Tibial artery (tissue), 4 donors: ENCODE results near the gene ETHE1.

Experiments used
- DNase-seq, 2 donors: peaks; one replicate each; pipeline ENCODE4 v3.0.0-alpha.2; 2019
- H3K27ac ChIP-seq, 2 donors: fragments of 200-600 bp; sonication (generic) in 1 of 2; 1 replicate in 1 of 2; 2 replicates in 1 of 2; pipeline ENCODE4 v1.5.1; 2018 to 2019; ENCODE audit warnings: mild to moderate bottlenecking in 1 of 2
- H3K27me3 ChIP-seq, 2 donors: fragments of 200-600 bp; sonication (generic) in 1 of 2; one replicate each; pipeline versions ENCODE4 v1.5.1 to v1.6.0; 2016 to 2019
- H3K36me3 ChIP-seq, 3 donors: fragments of 200-600 bp; sonication (generic) in 2 of 3; one replicate each; pipeline ENCODE4 v1.5.1; 2016 to 2019; ENCODE audit warnings: mild to moderate bottlenecking in 2 of 3
- H3K4me1 ChIP-seq, 4 donors: fragments of 200-600 bp; sonication (generic) in 2 of 4; 1 replicate in 3 of 4; 2 replicates in 1 of 4; pipeline ENCODE4 v1.5.1; 2016 to 2019
- H3K4me3 ChIP-seq, 2 donors: fragments of 200-600 bp; sonication (generic) in 1 of 2; 1 replicate in 1 of 2; 2 replicates in 1 of 2; pipeline ENCODE4 v1.5.1; 2018 to 2019; ENCODE audit warnings: mild to moderate bottlenecking in 2 of 2
- H3K9me3 ChIP-seq, 3 donors: fragments of 200-600 bp; sonication (generic) in 1 of 3; one replicate each; pipeline ENCODE4 v1.5.1; 2016 to 2019
- CTCF ChIP-seq, 2 experiments: fragments of 200-600 bp in 1 of 2; fragments of 450-650 bp in 1 of 2; IDR thresholded peaks; one replicate each; pipeline ENCODE4 v1.5.1; 2017 to 2019; ENCODE audit warnings: antibody characterized with exemption in 2 of 2, mild to moderate bottlenecking in 1 of 2, moderate library complexity in 1 of 2
- intact Hi-C: fragments of 100-400 bp; cut with DNase I; formaldehyde crosslinking; loops from one replicate; pipeline ENCODE4 v1.15.0; 2023; ENCODE audit warnings: low total_unique reads

Gene ETHE1

GRCh38 chr19:43483281-43483680 lies 43.7 kb downstream of the ETHE1 start:
- peaks cover 0 to 25% (median 0%) of the 10 kb centered on the region in 3 donors for H3K36me3 ChIP-seq
- no peak overlapping the region for H3K4me3 ChIP-seq
- H3K27ac ChIP-seq, result no peak overlapping the region
- intact Hi-C loops, result no loop called here
- H3K4me1 ChIP-seq, result no peaks in the 10 kb centered on the region
- no peak for TF ChIP-seq CTCF (IDR thresholded peaks at IDR 0.05)
- H3K9me3 ChIP-seq, result no peaks in the 10 kb centered on the region
- H3K27me3 ChIP-seq, result no peaks in the 10 kb centered on the region
- no peak for DNase-seq

GRCh38 chr19:43482193-43482592 lies 44.8 kb downstream of the ETHE1 start:
- TF ChIP-seq CTCF (IDR thresholded peaks at IDR 0.05), result no peak
- intact Hi-C loops, result no loop called here
- peaks cover 0 to 33% (median 0%) of the 10 kb centered on the region in 3 donors for H3K36me3 ChIP-seq
- H3K27me3 ChIP-seq, result no peaks in the 10 kb centered on the region
- no peaks in the 10 kb centered on the region for H3K4me1 ChIP-seq
- H3K4me3 ChIP-seq, result no peak overlapping the region
- H3K9me3 ChIP-seq, result no peaks in the 10 kb centered on the region
- no peak overlapping the region for H3K27ac ChIP-seq
- no peak for DNase-seq

DNA sequence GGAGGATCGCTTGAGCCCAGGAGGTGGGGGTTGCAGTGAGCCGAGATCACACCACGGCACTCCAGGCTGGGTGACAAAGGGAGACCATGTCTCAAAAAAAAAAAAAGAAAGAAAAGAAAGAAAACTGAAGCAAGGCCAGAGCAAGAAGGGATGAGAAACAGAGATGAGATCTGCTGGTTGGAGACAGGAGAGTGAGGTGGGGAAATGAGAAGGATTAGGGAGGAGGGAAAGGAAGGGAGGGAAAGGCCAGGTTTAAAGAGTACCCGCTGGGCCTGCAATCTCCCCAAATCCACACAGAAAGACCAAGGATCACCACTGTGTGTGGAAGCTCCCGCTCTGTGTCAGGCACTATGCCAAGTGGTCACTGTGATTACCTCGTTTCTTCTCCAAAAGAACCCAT lies 45.3 kb downstream of the ETHE1 start:
- H3K4me3 ChIP-seq, result no peak overlapping the region
- no peak for TF ChIP-seq CTCF (IDR thresholded peaks at IDR 0.05)
- H3K36me3 ChIP-seq, result peaks cover 0 to 33% (median 0%) of the 10 kb centered on the region in 3 donors
- no peak for DNase-seq
- H3K27me3 ChIP-seq, result no peaks in the 10 kb centered on the region
- H3K4me1 ChIP-seq, result no peaks in the 10 kb centered on the region
- no peaks in the 10 kb centered on the region for H3K9me3 ChIP-seq
- intact Hi-C loops, result no loop called here
- no peak overlapping the region for H3K27ac ChIP-seq

DNA sequence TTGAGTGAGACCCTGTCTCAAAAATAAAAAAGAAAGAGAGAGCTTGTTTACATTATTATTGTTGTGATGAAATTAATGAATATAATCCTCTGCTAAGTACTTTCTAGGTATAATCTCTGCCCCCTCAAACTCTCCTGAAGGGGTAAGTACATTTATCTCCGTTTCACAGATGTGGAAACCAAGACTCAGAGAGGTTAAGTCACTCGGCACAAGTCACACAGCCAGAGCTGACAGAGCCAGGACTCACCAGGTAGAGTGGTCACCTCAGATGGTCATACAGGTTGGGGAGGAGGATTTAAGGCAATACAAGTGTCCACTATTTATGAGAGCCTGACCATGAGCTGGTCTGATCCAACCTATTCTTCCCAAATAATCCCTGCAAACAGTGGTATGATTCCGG lies 46.4 kb downstream of the ETHE1 start:
- intact Hi-C loops, result no loop called here
- Histone ChIP-seq H3K4me1 (peaks cover 0 to 9% (median under 1%) of the 10 kb centered on the region in 4 donors), H3K27ac (no peak overlapping the region), H3K27me3 (no peaks in the 10 kb centered on the region), H3K4me3 (no peak overlapping the region), H3K9me3 (no peaks in the 10 kb centered on the region), H3K36me3 (peaks cover 0 to 33% (median 0%) of the 10 kb centered on the region in 3 donors)
- no peak for DNase-seq
- TF ChIP-seq CTCF (IDR thresholded peaks at IDR 0.05), result no peak

DNA sequence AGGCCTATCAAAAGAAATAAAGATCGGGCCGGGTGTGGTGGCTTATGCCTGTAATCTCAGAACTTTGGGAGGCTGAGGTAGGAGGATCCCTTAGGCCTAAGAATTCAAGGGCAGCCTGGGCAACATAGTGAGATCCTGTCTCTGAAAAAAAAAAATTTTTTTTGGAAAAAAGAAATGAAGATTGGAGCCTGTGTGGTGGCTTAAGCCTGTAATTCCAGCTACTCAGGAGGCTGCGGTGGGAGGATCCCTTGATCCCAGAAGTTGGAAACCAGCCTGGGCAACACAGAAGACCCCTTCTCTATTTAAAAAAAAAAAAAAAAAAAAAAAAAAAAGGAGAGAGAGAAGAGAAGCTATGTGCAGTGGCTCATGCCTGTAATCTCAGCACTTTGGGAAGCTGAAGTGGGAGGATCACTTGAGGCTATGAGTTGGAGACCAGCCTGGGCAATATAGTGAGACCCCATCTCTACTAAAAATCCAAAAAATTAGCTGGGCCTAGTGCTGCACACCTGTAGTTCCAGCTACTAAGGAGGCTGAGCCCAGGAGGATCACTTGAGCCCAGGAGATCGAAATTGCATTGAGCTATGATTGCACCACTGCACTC lies 46.9 kb downstream of the ETHE1 start:
- Histone ChIP-seq H3K36me3 (peaks cover 0 to 33% (median 0%) of the 10 kb centered on the region in 3 donors), H3K27ac (no peak overlapping the region)

More for the DNA sequence above, 46.9 kb downstream of the ETHE1 start:
- Histone ChIP-seq H3K4me1 (peaks cover 0 to 11% (median 3%) of the 10 kb centered on the region in 4 donors), H3K9me3 (no peaks in the 10 kb centered on the region), H3K27me3 (no peaks in the 10 kb centered on the region), H3K4me3 (no peak overlapping the region)
- no peak for TF ChIP-seq CTCF (IDR thresholded peaks at IDR 0.05)
- no peak for DNase-seq
- intact Hi-C loops, result no loop called here
